HG03135 (cell line): ENCODE results near the gene STX2.
A peak's percentile ranks its signal among the peaks of the same experiment; 100 is the strongest.

ENCODE experiments used
- ATAC-seq: cut with Tn5 transposase; IDR thresholded peaks from one replicate; pipeline ENCODE4 v1.9.1; 2021; ENCODE audit warnings: mild to moderate bottlenecking, moderate library complexity; ENCODE audit not compliant: unreplicated experiment

The STX2 gene

DNA sequence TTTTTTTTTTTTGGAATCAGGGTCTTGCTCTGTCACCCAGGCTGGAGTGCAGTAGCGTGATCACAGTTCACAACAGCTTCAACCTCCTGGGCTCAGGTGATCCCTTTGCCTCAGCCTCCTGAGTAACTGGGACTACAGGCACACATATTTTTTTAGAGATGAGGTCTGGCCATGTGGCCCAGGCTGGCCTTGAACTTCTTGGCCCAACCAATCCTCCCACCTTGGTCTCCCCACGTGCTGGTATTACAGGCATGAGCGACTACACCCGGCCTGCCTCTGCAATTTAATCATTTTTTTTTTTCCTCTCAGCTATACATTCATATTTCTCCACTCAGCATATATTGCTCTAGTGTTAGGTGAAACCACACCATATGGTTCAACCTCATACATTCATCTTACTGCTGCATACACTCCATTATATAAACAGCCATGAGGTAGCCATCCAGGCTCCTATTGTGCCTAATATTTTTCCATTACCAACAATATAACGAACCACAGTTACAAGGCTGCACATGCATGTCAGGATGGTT, 7.1 kb downstream of the STX2 start:
- no peak for ATAC-seq

DNA sequence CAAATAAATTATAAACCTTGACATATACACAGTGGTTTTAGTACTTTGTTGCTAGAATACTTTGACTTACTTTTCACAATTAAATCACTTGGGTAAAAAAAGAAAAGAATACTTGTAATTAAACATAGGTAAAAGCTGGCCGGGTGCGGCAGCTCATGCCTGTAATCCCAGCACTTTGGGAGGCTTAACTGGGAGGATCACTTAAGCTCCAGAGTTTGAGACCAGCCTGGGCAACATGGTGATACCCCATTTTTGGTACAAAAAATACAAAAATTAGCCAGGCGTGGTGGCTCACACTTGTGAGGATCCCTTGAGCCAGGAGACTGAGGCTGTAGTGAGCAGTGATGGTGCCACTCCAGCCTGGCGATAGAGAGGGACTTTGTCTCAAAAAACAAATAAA, 7.8 kb downstream of the STX2 start:
- ATAC-seq: no peak

DNA sequence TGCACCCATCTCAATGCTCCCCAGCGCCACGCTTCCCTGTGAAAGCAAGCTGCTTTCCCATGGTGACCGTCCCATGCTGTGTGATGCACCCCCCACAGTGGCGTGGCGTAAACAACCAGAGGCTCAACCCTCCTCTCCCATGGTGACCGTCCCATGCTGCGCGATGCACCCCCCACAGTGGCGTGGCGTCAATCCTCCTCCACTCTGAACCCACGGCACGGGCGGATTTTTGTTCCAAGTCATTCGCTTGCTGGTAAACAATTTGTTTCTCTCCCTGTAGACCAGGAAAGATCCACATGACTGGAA, 8.9 kb downstream of the STX2 start:
- no peak for ATAC-seq

DNA sequence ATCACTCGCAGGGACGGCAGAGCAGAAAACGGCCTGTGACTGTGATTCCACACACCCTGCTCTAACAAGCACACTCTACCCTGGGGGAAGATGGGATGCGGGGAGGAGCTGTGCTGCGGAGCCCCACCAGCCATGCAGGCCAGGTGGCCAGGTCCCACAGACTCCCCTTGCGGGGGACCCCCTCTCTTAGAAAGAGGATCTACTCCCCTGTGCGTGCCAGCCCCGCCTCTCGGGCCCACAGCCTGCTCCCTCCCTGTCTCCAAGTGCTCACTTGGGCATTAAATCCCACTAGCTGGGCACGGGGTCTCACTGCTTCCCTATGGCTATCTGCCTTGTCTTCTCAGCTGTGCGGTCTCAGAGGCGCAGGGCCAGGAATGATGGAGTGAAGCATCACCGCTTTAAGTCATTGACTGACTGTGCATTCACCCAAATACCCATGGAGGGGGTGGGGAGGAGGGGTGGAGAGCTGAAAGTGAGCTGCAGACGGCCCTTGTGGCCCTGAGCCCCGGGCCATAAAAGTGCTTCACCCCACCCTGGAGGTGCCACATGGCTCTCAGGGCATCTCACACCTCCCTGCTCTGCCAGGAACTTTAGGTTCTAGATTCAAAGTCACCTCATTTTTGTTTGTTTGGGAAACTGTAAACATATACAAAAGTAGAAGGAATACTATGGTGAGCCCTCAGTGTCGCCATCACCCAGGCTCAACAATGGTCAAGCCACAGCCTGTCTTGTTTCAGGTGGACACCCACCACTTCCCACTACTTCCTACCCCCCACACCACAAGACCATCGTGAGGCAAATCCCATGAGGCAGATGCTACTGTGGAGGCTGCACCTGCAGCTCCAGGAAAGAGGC, 9.4 kb downstream of the STX2 start:
- no peak for ATAC-seq

DNA sequence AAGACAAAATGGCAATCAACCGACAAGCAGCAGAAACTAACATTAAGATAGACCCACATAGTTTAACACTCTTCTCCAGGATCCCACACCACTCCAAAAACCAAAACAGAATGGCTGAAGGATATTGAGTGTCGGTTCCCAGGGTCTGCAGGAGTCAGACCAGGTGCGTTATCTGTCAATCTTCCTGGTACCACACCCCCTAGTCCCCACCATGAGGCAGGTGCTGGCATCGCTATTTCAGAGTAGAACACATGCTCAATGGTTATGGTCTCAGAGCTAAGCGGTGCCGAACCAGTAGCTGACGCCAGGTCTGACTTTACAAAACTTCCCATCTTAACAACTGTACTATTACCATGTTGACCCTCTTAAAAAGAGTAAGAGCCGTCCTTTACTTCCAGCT, 10.2 kb downstream of the STX2 start:
- ATAC-seq: no peak

DNA sequence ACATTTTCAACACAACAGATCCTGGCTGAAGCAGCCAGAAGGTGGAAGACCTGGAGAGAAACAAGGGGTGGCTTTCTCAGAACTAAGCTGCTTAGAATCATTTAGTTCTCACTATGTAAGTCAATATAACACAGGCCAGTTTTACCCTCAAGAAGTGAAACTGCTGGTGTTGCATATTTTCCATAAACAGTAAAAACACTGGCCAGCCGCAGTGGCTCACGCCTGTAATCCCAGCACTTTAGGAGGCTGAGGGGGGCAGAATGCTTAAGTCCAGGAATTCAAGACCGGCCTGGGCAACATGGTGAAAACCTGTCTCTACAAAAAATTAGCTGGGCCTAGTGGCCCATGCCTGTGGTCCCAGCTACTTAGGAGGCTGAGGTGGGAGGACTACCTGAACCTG, 11.6 kb downstream of the STX2 start:
- no peak for ATAC-seq

DNA sequence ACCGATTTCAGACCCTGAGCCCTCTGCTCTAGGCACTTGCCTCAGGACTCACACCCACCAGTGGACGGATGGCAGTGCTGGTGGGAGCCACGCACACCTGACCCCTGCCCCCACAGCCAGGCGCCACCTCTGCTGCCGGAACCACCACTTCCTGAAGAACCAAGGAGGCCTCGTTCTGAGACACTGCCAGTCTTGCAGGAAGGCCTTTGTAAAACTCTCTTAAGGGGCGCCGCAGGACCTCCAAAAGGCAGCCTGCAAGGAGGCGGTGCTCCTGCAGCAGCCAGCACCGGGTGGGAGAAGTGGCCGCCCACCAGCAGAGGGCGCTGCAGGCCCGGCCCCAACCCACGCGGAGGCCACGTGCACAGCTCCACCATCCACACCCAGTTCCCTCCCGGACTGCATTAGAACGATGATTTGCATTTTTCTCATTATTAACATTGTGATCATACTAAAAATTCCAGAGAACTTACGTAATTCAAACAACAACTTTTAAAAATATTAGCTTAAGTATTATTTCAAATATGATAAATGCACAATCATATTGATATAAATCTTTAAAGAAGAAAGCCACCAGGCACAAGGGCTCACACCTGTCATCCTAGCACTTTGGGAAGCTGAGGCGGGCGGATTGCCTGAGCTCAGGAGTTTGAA, 12.8 kb downstream of the STX2 start:
- ATAC-seq: no peak

DNA sequence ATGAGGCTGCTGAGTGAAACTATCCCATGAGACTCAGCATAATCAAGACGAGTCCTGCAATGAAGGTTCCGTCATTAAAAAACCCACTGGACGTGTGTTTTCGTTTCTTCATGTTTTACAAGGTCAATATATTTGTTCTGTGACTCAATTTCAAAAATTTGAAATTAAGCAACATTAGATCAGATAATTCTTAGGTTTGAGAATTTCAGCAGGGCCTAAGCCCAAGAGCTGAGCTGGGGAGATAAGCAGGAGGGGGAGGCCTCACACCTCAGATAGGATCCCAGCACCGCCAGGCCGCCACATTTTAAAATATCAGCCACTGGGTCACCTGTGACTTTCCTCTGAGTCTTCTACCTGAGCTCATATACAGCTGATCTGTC, 13.3 kb downstream of the STX2 start:
- no peak for ATAC-seq

DNA sequence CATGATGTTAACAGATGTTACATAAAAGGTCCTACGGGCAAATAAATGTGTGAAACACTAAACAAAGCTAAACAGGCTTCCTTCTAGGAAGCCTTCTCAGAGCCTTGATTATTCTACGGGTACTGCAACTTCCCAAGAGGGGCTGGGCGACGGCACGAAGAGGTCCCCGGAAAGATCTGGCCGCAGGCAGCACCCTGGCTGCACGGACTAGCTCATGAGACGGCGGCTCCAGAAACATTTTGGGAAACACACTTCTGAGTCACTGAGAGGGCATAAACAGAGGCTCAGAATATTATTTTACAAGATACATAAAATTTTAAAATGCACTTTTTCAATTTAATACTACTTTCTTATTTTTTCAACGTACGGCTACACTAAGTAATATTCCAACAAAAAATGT, 19.4 kb downstream of the STX2 start:
- no peak for ATAC-seq

DNA sequence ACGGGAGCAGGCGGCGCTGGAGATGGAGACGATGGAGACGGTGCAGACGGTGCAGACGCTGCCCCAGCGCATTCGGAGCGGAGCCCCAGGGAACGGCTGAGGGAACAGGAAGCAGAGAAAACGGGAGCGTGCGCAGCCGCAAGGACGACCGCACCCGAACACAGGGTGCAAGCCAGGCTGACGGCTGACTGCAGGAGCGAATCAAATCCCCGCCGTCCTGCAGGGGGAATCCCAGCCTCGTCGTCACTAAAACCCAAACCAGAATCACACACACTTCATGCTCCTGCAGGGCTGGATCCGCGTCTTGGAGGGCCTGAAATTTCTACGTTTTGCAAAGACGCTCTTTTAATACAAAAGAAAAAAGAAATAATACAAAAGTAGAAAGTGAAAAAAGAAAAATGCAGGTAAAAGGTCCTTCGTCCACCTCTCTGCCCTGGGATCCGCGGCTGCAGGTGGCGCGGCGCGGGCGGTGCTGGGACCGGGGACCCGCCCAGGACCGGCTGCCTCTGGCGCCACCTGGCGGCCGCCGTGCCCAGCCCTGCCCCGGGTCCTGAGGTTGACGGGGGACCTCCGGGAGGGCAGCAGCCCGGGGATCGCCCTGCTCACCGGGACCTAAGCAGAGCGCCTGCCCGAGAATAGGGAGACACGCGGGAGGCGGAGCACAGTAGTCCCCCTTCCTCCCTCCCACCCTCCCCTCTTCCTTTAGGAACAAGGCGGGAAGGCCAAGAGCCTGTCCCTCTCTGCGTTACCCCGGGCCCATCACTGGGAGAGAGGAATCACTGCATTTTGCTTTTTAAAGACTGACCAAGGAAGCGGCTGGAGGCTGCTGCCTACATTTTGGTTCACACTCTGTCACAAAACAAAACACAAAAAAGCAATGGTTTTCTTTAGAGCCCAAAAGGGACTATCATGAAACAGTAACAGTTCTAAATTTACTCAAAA, 20.1 kb downstream of the STX2 start:
- ATAC-seq: peak; percentile 93

DNA sequence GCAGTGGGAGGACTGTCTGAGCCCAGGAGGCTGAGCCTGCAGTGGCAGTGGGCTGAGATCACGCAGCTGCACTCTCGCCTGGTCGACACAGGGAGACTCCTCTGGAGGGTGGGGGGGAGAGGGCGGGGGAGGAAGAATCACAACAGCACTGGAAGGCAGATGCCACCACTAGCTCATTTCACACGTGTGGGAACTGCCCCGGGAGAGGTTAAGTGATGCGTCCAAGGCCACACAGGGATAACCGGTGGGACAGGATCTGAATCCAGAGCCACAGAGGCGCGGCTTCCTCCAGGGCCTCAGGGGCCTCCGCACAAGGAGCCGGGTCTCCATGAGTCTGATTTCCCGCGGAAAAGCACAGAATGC, 20.8 kb downstream of the STX2 start:
- ATAC-seq: no peak

DNA sequence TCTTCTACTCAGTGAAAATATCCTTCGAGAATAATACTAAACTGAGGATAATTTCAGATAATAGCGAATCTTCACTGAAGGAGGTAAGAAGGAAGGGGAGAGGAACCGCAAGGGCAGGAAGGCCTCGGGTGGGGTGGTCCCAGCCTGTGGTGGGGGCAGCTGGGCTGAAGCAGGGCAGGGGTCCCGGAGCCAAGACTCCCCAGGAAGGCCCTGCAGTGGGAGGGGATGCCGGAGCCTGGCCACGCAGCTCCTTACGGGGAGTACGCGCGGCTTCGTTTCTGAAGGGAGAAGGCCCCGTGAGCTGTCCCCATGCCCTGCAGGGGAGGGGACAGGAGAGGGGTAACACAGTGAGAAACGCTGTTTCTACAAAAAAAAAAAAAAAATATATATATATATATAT, 21.2 kb downstream of the STX2 start:
- ATAC-seq: no peak

DNA sequence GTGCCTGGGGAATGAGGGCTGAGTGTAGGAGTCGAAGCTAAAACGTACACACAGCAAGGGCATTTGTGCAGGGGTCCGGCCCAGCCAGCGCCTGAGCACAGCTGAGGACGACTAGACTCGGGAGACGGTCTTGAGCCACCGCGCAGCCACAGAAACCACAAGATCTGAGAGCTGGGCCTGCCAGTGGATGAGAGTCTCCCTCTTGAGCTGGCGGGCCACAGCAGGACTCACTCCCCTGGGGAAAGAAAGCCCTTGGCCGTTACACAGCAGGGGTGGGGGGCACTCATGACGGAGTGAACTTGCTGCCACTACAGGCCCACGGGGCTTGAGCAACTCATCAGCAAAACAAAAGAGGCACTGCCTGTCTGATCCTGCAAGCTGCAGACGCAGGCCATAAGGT, 23.0 kb downstream of the STX2 start:
- ATAC-seq: no peak

DNA sequence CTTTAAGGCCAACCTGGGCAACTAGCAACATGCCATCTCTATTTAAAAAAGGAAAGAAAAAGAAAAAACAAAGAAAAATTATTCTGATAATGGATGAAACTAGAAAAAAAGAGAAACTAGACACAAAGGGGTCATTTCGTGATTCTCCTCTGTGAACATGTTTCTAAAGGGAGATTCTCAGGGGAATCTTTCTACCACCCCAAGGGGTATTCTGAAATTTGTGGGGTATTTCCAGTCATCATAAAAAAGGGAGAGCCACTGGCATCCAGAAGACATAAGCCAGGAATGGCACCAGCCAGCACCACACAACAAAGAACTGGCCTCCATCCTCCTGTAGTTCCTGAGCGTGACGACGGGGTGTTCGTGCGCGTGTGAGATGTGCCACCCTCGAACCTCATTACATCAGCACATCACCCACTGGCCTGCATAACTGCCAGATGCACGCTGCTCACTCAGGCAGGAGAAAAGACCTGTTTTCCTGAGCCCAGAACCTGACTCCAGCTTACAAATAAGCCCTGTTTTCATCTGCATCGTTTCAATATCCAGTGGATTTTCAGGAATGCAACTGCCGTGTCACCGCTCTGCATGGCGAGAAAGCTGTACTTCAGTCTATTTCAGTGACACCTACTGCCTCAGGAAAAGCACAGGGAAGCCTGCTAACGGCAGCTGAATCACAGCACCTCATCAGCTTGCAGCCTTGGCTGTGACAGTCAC, 23.9 kb downstream of the STX2 start:
- no peak for ATAC-seq

DNA sequence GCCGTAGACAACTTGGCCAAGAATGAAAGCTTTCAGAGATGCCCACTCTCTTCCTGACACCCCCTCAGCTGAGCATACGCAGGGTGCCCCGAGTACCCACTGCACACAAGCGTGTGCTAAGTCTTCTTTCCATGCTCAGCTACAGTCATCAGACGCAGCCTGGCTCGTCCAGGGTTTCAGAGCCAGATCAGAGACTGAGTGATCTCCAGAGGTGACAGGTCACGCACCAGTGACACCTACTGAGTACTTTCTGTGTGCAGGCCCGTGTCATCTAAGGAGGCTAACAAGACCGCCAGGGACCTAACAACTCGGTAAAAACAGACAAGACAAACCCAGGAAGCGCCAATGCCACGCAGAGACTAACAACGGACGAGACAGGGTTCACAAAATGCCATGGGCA, 25.1 kb downstream of the STX2 start:
- ATAC-seq: no peak

DNA sequence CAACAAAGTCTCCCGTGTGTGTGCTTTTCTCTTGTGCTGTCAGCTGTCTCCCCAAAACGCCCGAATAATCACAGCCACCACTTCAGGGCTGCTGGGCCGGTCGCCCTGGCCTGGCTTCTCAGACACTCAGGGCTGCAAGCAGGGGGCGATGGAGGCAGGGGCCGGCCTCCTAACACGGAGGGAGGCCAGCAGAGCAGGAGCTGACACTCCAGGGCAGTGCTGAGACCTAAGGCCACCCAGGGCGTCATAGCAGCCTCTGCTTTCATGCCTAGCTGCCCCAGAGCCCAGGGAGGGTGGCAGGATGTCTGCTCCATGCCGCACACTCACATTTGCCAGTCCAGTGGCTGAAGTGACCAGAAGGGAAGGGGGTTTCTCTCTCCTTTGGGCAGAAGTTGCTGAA, 25.6 kb downstream of the STX2 start:
- ATAC-seq: no peak

DNA sequence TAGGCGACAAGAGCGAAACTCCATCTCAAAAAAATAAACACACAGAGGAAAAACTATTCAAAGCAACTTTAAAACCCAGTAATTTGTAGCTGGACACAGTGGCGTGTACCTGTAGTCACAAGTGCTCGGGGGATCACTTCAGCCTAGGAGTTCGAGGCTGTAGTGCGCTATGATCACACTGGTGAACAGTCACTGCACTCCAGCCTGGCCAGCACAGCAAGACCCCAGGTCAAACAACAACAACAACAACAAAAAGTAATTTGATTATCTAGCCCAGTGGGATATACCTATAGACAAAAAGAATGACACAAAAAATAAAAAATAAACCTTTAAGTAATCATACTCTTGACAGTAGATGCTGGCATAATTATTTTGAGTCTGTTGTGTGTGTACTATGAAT, 29.3 kb downstream of the STX2 start:
- no peak for ATAC-seq

DNA sequence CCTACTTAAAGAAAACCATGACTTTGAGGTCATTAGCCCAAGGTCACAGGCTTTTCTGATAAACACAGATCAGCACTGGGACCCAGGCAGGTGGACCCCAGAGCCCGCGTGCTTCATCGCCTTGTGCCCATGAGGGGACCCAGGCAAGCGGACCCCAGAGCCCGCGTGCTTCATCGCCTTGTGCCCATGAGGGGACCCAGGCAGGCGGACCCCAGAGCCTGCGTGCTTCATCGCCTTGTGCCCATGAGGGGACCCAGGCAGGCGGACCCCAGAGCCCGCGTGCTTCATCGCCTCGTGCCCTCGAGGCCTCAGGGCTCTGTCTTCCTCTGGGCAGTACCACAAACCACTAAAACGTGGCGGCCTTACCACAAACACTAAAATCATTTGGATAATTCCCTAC, 31.7 kb downstream of the STX2 start:
- ATAC-seq: no peak

DNA sequence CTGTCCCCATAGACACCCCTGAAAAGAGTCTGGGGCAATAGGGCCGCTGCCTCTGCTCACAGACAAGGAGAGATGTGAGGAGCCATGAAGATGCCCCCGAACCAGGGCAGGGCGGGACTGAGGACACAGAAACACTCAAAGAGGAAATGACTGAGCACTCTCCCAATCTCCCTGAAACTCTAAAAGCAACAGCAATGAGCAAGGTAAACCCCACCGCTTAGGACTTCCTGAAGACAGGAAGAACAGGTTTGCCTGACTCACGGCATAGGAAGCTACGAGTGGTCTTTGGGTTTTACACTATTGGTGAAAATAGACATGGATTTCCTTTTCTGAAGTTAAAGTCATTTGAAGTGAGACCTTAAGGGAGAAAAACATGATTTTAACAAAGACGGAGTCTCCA, 32.5 kb downstream of the STX2 start:
- no peak for ATAC-seq

DNA sequence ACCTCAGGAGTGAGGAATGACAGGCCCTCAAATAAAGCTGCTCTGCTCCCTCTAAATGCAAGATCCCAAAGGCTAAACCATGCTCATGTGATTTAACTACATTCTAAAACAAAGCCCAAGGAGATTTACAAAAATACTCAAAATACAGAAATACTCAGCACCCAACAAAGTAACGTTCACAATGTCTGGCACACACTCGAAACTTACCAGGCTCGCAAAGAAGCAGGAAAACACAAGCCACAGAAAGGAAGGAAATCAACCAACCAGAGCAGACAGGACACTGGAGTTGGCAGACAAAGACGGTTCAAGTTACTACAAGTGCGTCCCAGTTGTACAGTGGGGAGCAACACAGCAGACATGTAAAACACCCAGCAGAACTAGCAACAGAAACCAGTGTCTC, 33.4 kb downstream of the STX2 start:
- no peak for ATAC-seq

DNA sequence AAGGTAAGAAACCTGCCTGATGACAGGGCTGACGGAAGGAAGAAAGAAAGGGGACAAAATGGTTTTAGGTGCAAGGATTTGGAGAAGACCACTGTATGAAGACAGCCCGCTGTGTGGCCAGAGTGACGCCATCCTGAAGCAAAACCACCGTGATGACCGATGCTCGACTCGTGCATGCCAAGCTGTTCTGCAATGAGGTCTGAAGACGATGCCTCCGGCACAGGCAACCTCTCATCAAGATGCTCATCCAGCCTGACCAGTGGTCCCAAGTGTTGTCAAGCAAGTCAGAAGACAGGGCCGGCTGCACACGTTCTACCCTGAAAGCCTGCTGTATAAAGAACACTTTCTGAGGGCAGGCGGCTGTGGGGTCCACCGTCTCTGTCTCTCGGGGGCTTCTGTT, 34.8 kb downstream of the STX2 start:
- no peak for ATAC-seq
